Panc1 (cell line): ENCODE measurements around the gene SLIT1. TPM values are rescaled to one million over a fixed set of nuclear protein-coding genes. Genes with fewer than 3 reads are reported as not detected.

Source experiments
- ATAC-seq: fragments of 200-7000 bp; cut with Tn5 transposase; 2 replicates; pipeline ENCODE4 v1.9.1; 2020; ENCODE audit warnings: mild to moderate bottlenecking, moderate library complexity
- BruUV-seq: library from RNA; stranded (reverse); fragments of 400-500 nt; replicated peaks from 2 replicates; lab custom pipeline; 2021; lab: Mats Ljungman, UMichigan
- CTCF ChIA-PET: fragments of 300-600 bp; sonication (Branson Sonifier 250); formaldehyde crosslinking; loops from one replicate; lab custom pipeline; 2022; ENCODE audit warnings: antibody characterized with exemption; lab: Charles Lee
- POLR2A ChIA-PET: fragments of 300-600 bp; sonication (Branson Sonifier 250); formaldehyde crosslinking; loops from one replicate; lab custom pipeline; 2022; ENCODE audit warnings: antibody characterized with exemption; lab: Charles Lee
- DNase-seq: peaks from one replicate; pipeline ENCODE4 v3.0.0-alpha.2; 2010; ENCODE audit warnings: low read depth, low spot score
- H3K27ac ChIP-seq: 2 replicates; pipeline ENCODE4 v1.5.1; 2011; ENCODE audit warnings: mild to moderate bottlenecking, low read length, inconsistent platforms
- H3K27me3 ChIP-seq: fragments of 200-500 bp; sonication (Bioruptor generic); 2 replicates; pipeline ENCODE4 v1.6.0; 2014; ENCODE audit warnings: low read length, inconsistent platforms; ENCODE audit not compliant: control insufficient read depth, insufficient read depth
- H3K36me3 ChIP-seq: fragments of 200-500 bp; sonication (Bioruptor generic); 2 replicates; pipeline ENCODE4 v1.5.1; 2014; ENCODE audit warnings: inconsistent platforms, mild to moderate bottlenecking, low read length, moderate library complexity; ENCODE audit not compliant: control insufficient read depth, insufficient read depth
- H3K4me1 ChIP-seq: 2 replicates; pipeline ENCODE4 v1.5.1; 2011; ENCODE audit warnings: inconsistent platforms, mild to moderate bottlenecking, low read length, moderate library complexity; ENCODE audit not compliant: control insufficient read depth, insufficient read depth
- H3K4me3 ChIP-seq, 2 experiments: 2 replicates each; pipeline ENCODE4 v1.5.1; 2011 to 2012; ENCODE audit warnings: low read depth in 2 of 2, low read length in 2 of 2, mild to moderate bottlenecking in 2 of 2, inconsistent platforms in 1 of 2, moderate library complexity in 1 of 2
- H3K9me3 ChIP-seq: fragments of 200-500 bp; sonication (Bioruptor generic); 2 replicates; pipeline ENCODE4 v1.5.1; 2014; ENCODE audit warnings: low read depth, mild to moderate bottlenecking, inconsistent platforms, low read length, moderate library complexity; ENCODE audit not compliant: control insufficient read depth, insufficient read depth
- POLR2AphosphoS5 ChIP-seq: IDR thresholded peaks from 2 replicates; pipeline ENCODE4 v1.6.1; 2012; ENCODE audit warnings: mild to moderate bottlenecking, low read depth, low read length, moderate library complexity
- SIN3A ChIP-seq: IDR thresholded peaks from 2 replicates; pipeline ENCODE4 v1.6.1; 2012; ENCODE audit warnings: low read depth, mild to moderate bottlenecking, low read length, moderate library complexity, borderline replicate concordance; ENCODE audit not compliant: insufficient read depth
- TCF7L2 ChIP-seq: IDR thresholded peaks from 2 replicates; pipeline ENCODE4 v1.6.1; 2011; ENCODE audit warnings: mild to moderate bottlenecking, low read depth, low read length, inconsistent platforms
- in situ Hi-C: cut with HindIII; loops from 2 replicates; pipeline ENCODE4 v1.10.0; 2016; ENCODE audit warnings: low sequenced_read_pairs, low pct_unique_long_range_greater_than_20kb
- intact Hi-C: fragments of 100-400 bp; cut with micrococcal nuclease; formaldehyde crosslinking; loops from one replicate; pipeline ENCODE4 v1.10.0; 2022; ENCODE audit not compliant: unreplicated experiment
- total RNA-seq: library from RNA; stranded (reverse); gene quantifications from one replicate; pipeline ENCODE4 v1.2.1, GENCODE V29; 2021; ENCODE audit not compliant: unreplicated experiment
- TF ChIP-seq, protein P1 (sequence below): fragments of 450-650 bp; IDR thresholded peaks from 2 replicates; pipeline ENCODE4 v1.5.1; 2017; ENCODE audit warnings: mild to moderate bottlenecking
- TF ChIP-seq, protein P2 (sequence below), 2 experiments: IDR thresholded peaks; 2 replicates each; pipeline ENCODE4 v1.6.1; 2011 to 2012; ENCODE audit warnings: low read depth in 2 of 2, control low read depth in 1 of 2, low read length in 1 of 2, mild to moderate bottlenecking in 1 of 2, moderate library complexity in 1 of 2; ENCODE audit not compliant: insufficient read depth in 1 of 2

Gene SLIT1
- total RNA-seq, 1 experiment from 2014 or later = 2.6 TPM

DNA sequence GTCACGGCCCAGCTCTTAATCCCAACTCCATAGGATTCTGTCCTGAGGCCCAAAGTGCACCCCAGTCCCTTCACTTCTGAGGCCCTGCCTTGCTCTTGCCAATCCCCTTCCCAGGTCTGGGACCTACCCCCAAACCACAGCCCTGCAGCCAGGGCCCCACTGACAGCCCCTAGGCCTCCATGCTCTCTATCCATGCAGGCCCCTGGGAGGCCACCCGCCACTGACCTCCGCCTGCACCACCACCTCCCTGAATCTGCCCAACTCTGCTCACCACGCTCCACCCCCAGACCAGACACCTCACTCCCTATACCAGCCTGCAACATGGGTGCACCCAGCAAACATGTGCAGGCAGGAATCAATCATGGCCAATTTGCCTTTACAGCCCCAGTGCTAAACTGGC, 10.2 kb downstream of the SLIT1 start:
- peaks cover 4% of the 10 kb centered on the region; the same call in 1 of the 2 replicates for H3K27me3 ChIP-seq
- intact Hi-C loops = no loop called here
- ChIA-PET CTCF (interaction anchor here (0.8 kb wide), 1 partner anchor 21 kb away, joined by 3 read pairs; no protein-coding TSS in a partner anchor), POLR2A (no interaction called here)
- H3K4me3 ChIP-seq = no peak overlapping the region
- DNase-seq = no peak
- H3K4me1 ChIP-seq = no peaks in the 10 kb centered on the region
- TF ChIP-seq POLR2AphosphoS5 (no peak), SIN3A (no peak), TCF7L2 (no peak)
- TF ChIP-seq, protein P1, sequence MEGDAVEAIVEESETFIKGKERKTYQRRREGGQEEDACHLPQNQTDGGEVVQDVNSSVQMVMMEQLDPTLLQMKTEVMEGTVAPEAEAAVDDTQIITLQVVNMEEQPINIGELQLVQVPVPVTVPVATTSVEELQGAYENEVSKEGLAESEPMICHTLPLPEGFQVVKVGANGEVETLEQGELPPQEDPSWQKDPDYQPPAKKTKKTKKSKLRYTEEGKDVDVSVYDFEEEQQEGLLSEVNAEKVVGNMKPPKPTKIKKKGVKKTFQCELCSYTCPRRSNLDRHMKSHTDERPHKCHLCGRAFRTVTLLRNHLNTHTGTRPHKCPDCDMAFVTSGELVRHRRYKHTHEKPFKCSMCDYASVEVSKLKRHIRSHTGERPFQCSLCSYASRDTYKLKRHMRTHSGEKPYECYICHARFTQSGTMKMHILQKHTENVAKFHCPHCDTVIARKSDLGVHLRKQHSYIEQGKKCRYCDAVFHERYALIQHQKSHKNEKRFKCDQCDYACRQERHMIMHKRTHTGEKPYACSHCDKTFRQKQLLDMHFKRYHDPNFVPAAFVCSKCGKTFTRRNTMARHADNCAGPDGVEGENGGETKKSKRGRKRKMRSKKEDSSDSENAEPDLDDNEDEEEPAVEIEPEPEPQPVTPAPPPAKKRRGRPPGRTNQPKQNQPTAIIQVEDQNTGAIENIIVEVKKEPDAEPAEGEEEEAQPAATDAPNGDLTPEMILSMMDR = no peak
- TF ChIP-seq, protein P2, sequence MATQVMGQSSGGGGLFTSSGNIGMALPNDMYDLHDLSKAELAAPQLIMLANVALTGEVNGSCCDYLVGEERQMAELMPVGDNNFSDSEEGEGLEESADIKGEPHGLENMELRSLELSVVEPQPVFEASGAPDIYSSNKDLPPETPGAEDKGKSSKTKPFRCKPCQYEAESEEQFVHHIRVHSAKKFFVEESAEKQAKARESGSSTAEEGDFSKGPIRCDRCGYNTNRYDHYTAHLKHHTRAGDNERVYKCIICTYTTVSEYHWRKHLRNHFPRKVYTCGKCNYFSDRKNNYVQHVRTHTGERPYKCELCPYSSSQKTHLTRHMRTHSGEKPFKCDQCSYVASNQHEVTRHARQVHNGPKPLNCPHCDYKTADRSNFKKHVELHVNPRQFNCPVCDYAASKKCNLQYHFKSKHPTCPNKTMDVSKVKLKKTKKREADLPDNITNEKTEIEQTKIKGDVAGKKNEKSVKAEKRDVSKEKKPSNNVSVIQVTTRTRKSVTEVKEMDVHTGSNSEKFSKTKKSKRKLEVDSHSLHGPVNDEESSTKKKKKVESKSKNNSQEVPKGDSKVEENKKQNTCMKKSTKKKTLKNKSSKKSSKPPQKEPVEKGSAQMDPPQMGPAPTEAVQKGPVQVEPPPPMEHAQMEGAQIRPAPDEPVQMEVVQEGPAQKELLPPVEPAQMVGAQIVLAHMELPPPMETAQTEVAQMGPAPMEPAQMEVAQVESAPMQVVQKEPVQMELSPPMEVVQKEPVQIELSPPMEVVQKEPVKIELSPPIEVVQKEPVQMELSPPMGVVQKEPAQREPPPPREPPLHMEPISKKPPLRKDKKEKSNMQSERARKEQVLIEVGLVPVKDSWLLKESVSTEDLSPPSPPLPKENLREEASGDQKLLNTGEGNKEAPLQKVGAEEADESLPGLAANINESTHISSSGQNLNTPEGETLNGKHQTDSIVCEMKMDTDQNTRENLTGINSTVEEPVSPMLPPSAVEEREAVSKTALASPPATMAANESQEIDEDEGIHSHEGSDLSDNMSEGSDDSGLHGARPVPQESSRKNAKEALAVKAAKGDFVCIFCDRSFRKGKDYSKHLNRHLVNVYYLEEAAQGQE (IDR thresholded peaks at IDR 0.05; ENCODE audit: insufficient read depth in 1 of 2, low read depth in 2 of 2, low read length in 1 of 2) = no peak
- no peak overlapping the region for H3K27ac ChIP-seq
- in situ Hi-C loops = no loop called here
- no peak for ATAC-seq
- H3K36me3 ChIP-seq = no peaks in the 10 kb centered on the region
- no TSS peak for BruUV-seq
- H3K9me3 ChIP-seq = no peaks in the 10 kb centered on the region

DNA sequence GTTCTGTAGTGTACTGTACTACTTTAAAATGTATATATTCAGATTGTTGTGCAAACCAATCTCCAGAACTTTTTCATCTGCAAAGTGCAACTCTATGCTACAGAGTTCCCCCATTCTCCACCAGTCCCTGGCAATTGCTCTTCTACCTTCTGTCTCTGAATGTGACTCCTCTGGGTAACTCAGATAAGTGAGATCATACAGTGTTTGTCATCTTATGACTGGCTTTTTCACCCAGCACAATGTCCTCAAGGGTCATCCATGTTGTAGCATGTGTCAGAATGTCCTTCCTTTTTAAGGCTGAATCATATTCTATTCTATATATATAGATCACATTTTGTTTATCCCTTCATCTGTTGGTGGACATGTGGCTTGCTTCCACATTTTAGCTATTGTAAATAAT, 10.8 kb downstream of the SLIT1 start:
- Histone ChIP-seq H3K4me1 (no peaks in the 10 kb centered on the region), H3K27ac (no peak overlapping the region), H3K36me3 (no peaks in the 10 kb centered on the region), H3K9me3 (no peaks in the 10 kb centered on the region), H3K27me3 (peaks cover 4% of the 10 kb centered on the region; the same call in 1 of the 2 replicates), H3K4me3 (no peak overlapping the region)
- ATAC-seq (no peak), DNase-seq (no peak)
- ChIA-PET CTCF (no interaction called here), POLR2A (no interaction called here)
- no TSS peak for BruUV-seq
- intact Hi-C loops = no loop called here
- in situ Hi-C loops = no loop called here
- no peak for TF ChIP-seq SIN3A
- TF ChIP-seq, protein P1 = no peak
- TF ChIP-seq, protein P2 (IDR thresholded peaks at IDR 0.05; ENCODE audit: insufficient read depth in 1 of 2, low read depth in 2 of 2, low read length in 1 of 2) = no peak
- TF ChIP-seq TCF7L2 = no peak
- no peak for TF ChIP-seq POLR2AphosphoS5
